Nucleus accumbens (tissue), 56 donors: ENCODE results near the gene GBF1.
"Not testable (repeated sequence)": the region's sequence is repeated elsewhere in the genome, so short reads cannot be mapped to it uniquely, and the experiment has no call there.

Experiments used
- DNase-seq, 56 donors: peaks; one replicate each; lab custom pipeline; 2025; lab: John Stamatoyannopoulos, UW

GBF1 gene

GRCh38 chr10:102245082-102245931 is at the start of gene GBF1:
Gene GBF1, plus strand, starts transcription at chr10:102245532. Its CDS starts 13,407 bp downstream, at chr10:102258939.
- peak; percentile 79 to 100 (median 95) for DNase-seq

- DNase-seq, result no peak
Observed at GRCh38 chr10:102196893-102197292, 48.4 kb upstream of the GBF1 start.

GRCh38 chr10:102198027-102198426 is 47.3 kb upstream of the GBF1 start:
- no peak for DNase-seq

- DNase-seq, result no peak
Observed at GRCh38 chr10:102200751-102201640, 44.3 kb upstream of the GBF1 start.

GRCh38 chr10:102202386-102202785 is 42.9 kb upstream of the GBF1 start:
- DNase-seq, result no peak

- DNase-seq, result no peak
Observed at GRCh38 chr10:102208311-102209035, 36.9 kb upstream of the GBF1 start.

GRCh38 chr10:102211615-102212299 is 33.6 kb upstream of the GBF1 start:
- no peak for DNase-seq

- not testable (repeated sequence) for DNase-seq
Observed at GRCh38 chr10:102213599-102213998, 31.7 kb upstream of the GBF1 start.

- DNase-seq, result no peak
Observed at GRCh38 chr10:102219370-102219769, 26.0 kb upstream of the GBF1 start.

GRCh38 chr10:102220612-102221011 is 24.7 kb upstream of the GBF1 start:
- no peak for DNase-seq

GRCh38 chr10:102222797-102223196 is 22.5 kb upstream of the GBF1 start:
- no peak for DNase-seq

- DNase-seq, result peak; percentile 34 to 94 (median 80)
Observed at GRCh38 chr10:102225646-102226541, 19.4 kb upstream of the GBF1 start, which contains the start of gene ELOVL3. Gene ELOVL3, plus strand, starts transcription at chr10:102226299. Its CDS starts 250 bp downstream, at chr10:102226549.

GRCh38 chr10:102226542-102226870 is 18.8 kb upstream of the GBF1 start:
- DNase-seq, result no peak

GRCh38 chr10:102227050-102227449 is 18.3 kb upstream of the GBF1 start:
- DNase-seq, result no peak

- peak in 54 of 56 donors; percentile 7 to 87 (median 59) for DNase-seq
Observed at GRCh38 chr10:102229810-102230263, 15.5 kb upstream of the GBF1 start.

GRCh38 chr10:102230264-102230860 is 15.0 kb upstream of the GBF1 start:
- peak in 1 of 56 donors; percentile 23 for DNase-seq

GRCh38 chr10:102230861-102231356 is 14.4 kb upstream of the GBF1 start:
- DNase-seq, result peak in 1 of 56 donors; percentile 11
